Thyroid gland (tissue), 4 donors: ENCODE measurements around the gene ATP6V0A4. TPM values are rescaled to one million over a fixed set of nuclear protein-coding genes. Genes with fewer than 3 reads are reported as not detected.
"Not testable (repeated sequence)": the region's sequence is repeated elsewhere in the genome, so short reads cannot be mapped to it uniquely, and the experiment has no call there.

Experiments
- DNase-seq, 2 donors: peaks; one replicate each; pipeline ENCODE4 v3.0.0-alpha.2; 2019
- H3K27ac ChIP-seq, 3 donors: fragments of 200-600 bp; sonication (generic); 1 replicate in 2 of 3; 2 replicates in 1 of 3; pipeline ENCODE4 v1.5.1; 2016 to 2019; ENCODE audit warnings: mild to moderate bottlenecking in 1 of 3, moderate library complexity in 1 of 3
- H3K27me3 ChIP-seq: fragments of 200-600 bp; sonication (generic); one replicate; pipeline ENCODE4 v1.5.1; 2019
- H3K36me3 ChIP-seq, 2 donors: fragments of 200-600 bp; sonication (generic); one replicate each; pipeline ENCODE4 v1.5.1; 2016 to 2019
- H3K4me1 ChIP-seq, 2 donors: fragments of 200-600 bp; sonication (generic); one replicate each; pipeline ENCODE4 v1.5.1; 2017 to 2019
- H3K4me3 ChIP-seq, 3 donors: fragments of 200-600 bp; sonication (generic); replicated peaks in 1 of 3; 1 replicate in 2 of 3; 2 replicates in 1 of 3; pipeline ENCODE4 v1.5.1; 2016; ENCODE audit warnings: mild to moderate bottlenecking in 1 of 3
- H3K9me3 ChIP-seq: fragments of 200-600 bp; sonication (generic); one replicate; pipeline ENCODE4 v1.5.1; 2017
- POLR2A ChIP-seq, 2 donors: fragments of 450-650 bp; IDR thresholded peaks; one replicate each; pipeline ENCODE4 v1.6.1; 2017; ENCODE audit warnings: antibody characterized with exemption in 2 of 2, mild to moderate bottlenecking in 2 of 2, moderate library complexity in 1 of 2
- WGBS, 2 donors: methylation state at CpG; one replicate each; pipeline ENCODE4 v1.1.5; 2017; 5-methylcytosine and 5-hydroxymethylcytosine counted together
- intact Hi-C: fragments of 100-400 bp; cut with DNase I; formaldehyde crosslinking; loops from one replicate; pipeline ENCODE4 v1.15.1; 2023
- total RNA-seq, 4 donors: library from RNA; depleted of rRNA; stranded (reverse); fragments of >200 nt; gene quantifications; one replicate each; pipeline ENCODE4 v1.2.3, GENCODE V29; 2016
- TF ChIP-seq, protein P1 (sequence below), 6 experiments: fragments of 200-600 bp in 3 of 6; fragments of 450-650 bp in 3 of 6; sonication (generic) in 3 of 6; IDR thresholded peaks; one replicate each; pipeline ENCODE4 v1.5.1; 2016 to 2019; ENCODE audit warnings: antibody characterized with exemption in 6 of 6, mild to moderate bottlenecking in 2 of 6, inconsistent platforms in 1 of 6, moderate library complexity in 1 of 6

Gene ATP6V0A4
- total RNA-seq, 4 donors from 2014 or later, result not detected

DNA sequence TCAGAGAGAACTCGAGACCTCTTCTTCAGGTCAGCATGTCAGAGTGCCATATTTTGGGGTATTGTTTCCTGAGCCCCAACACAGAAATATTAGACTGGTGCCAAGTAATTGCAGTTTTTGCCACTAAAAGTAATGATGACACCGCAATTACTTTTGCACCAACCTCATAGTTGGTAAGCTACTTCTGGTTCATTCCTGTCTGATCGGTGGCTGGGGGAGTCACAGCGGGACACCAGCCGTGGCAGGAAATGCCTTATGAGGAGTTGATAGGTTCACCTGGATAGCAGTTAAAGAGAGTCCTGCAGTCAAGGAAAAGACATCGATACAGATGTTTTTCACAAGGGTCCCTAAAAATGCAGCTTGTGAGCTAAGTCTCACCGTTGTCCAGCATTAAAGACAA lies 23.9 kb upstream of the ATP6V0A4 start:
- intact Hi-C loops, result no loop called here
- no peaks in the 10 kb centered on the region for H3K36me3 ChIP-seq

DNA sequence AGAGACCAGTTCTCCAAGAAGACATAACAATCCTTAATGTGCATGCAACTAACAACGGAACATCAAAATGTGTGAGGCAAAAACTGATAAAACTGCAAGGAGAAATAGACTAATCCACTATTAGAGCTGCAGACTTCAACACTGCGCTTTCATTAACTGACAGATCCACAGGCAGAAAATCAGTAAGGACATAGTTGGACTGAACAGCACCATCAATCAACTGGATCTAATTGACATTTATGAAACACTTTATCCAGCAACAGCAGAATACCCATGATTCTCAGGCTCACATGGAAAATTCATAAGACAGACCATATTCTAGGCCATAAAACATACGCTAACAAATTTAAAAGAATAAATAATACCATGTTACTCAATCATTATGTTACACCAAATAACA lies 21.6 kb upstream of the ATP6V0A4 start:
- intact Hi-C loops, result no loop called here
- no peaks in the 10 kb centered on the region for H3K36me3 ChIP-seq
- H3K27me3 ChIP-seq, result no peaks in the 10 kb centered on the region
- no peaks in the 10 kb centered on the region for H3K4me1 ChIP-seq
- WGBS, 2 donors, result 77 to 78% methylated on average over 3 of the region's 3 CpGs
- no peak for DNase-seq
- H3K9me3 ChIP-seq, result no peaks in the 10 kb centered on the region
- no peak overlapping the region for H3K27ac ChIP-seq
- TF ChIP-seq, protein P1, sequence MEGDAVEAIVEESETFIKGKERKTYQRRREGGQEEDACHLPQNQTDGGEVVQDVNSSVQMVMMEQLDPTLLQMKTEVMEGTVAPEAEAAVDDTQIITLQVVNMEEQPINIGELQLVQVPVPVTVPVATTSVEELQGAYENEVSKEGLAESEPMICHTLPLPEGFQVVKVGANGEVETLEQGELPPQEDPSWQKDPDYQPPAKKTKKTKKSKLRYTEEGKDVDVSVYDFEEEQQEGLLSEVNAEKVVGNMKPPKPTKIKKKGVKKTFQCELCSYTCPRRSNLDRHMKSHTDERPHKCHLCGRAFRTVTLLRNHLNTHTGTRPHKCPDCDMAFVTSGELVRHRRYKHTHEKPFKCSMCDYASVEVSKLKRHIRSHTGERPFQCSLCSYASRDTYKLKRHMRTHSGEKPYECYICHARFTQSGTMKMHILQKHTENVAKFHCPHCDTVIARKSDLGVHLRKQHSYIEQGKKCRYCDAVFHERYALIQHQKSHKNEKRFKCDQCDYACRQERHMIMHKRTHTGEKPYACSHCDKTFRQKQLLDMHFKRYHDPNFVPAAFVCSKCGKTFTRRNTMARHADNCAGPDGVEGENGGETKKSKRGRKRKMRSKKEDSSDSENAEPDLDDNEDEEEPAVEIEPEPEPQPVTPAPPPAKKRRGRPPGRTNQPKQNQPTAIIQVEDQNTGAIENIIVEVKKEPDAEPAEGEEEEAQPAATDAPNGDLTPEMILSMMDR (IDR thresholded peaks at IDR 0.05), result no peak
- no peak for TF ChIP-seq POLR2A (IDR thresholded peaks at IDR 0.05)
- H3K4me3 ChIP-seq, result no peak overlapping the region

More for the DNA sequence above, 23.9 kb upstream of the ATP6V0A4 start:
- 80 to 89% methylated on average over 3 to 7 of the region's 7 CpGs for WGBS, 2 donors
- no peaks in the 10 kb centered on the region for H3K4me1 ChIP-seq
- no peak for DNase-seq
- no peaks in the 10 kb centered on the region for H3K27me3 ChIP-seq
- no peak for TF ChIP-seq POLR2A (IDR thresholded peaks at IDR 0.05)
- TF ChIP-seq, protein P1 (IDR thresholded peaks at IDR 0.05), result no peak
- H3K27ac ChIP-seq, result no peak overlapping the region
- H3K9me3 ChIP-seq, result no peaks in the 10 kb centered on the region
- no peak overlapping the region for H3K4me3 ChIP-seq

DNA sequence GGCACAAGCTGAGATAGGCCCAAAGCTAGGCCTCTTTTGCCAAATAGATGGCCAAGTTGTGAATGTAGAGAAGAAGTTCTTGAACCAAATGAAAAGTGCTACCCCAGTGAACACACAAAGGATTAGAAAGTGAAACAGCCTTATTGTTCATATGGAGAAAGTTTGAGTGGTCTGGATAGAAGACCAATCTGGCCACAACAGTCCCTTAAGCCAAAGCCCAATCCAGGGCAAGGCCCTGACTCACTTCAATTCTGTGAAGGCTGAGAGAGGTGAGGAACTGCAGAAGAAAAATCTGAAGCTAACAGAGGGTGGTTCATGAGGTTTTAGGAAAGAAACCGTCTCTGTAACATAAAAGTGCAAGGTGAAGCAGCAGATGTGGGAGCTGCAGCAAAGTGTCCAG lies 18.7 kb upstream of the ATP6V0A4 start:
- Histone ChIP-seq H3K9me3 (no peaks in the 10 kb centered on the region), H3K4me1 (no peaks in the 10 kb centered on the region), H3K27ac (no peak overlapping the region), H3K36me3 (no peaks in the 10 kb centered on the region), H3K27me3 (no peaks in the 10 kb centered on the region), H3K4me3 (no peak overlapping the region)
- no peak for DNase-seq
- 89 to 97% methylated on average over 1 of the region's 1 CpG for WGBS, 2 donors
- intact Hi-C loops, result no loop called here
- TF ChIP-seq, protein P1 (IDR thresholded peaks at IDR 0.05), result no peak
- TF ChIP-seq POLR2A (IDR thresholded peaks at IDR 0.05), result no peak

DNA sequence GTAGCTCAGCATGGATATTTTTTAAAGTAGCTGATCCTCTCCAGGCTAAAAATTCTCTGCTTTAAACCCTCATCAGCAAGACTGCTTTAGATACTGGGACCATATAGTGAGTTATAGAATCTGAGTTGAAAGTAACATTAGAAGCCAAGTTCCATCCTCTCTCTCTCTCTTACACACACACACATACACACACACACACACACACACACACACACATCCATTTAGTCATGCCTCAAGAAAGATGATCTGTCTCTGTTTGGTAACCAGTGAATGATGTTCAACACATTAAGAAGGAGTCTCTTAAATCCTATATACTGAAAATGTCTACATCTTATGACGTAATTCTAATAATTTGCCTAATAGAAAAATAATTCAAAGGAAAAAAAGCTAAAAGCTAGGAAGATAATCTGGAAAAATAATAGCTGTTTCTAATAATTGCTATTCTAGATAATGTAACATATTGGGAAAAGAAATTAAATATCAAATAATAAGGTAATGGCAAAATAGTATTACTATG lies 16.9 kb upstream of the ATP6V0A4 start:
- Histone ChIP-seq H3K27ac (no peak overlapping the region), H3K4me1 (no peaks in the 10 kb centered on the region), H3K36me3 (no peaks in the 10 kb centered on the region), H3K9me3 (no peaks in the 10 kb centered on the region), H3K27me3 (no peaks in the 10 kb centered on the region), H3K4me3 (no peak overlapping the region)
- WGBS, 2 donors, result 86 to 97% methylated on average over 1 of the region's 1 CpG
- no peak for TF ChIP-seq POLR2A (IDR thresholded peaks at IDR 0.05)
- TF ChIP-seq, protein P1 (IDR thresholded peaks at IDR 0.05), result no peak
- DNase-seq, result no peak
- intact Hi-C loops, result no loop called here

DNA sequence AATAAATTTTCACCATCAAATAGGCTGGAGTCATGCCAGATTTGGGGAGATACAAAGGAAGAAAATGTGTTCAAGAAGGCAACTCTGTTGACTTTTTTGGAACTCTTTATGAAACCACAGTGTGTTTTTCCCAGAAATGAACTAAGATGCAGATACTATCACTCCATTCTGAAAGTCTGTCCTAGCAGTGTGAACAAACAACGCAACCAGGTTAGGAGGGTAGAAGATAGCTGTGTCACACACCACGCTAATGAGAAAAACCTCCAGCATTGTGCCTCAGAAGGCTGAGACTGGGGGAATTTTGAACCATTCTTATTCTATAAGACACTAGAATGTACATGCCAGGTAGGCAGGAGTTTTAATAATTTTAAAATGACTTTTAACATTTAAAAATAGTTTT lies 15.9 kb upstream of the ATP6V0A4 start:
- Histone ChIP-seq H3K36me3 (no peaks in the 10 kb centered on the region), H3K27ac (no peak overlapping the region), H3K4me3 (no peak overlapping the region), H3K4me1 (no peaks in the 10 kb centered on the region), H3K9me3 (no peaks in the 10 kb centered on the region), H3K27me3 (no peaks in the 10 kb centered on the region)
- WGBS, 2 donors, result 80 to 90% methylated on average over 2 of the region's 2 CpGs
- TF ChIP-seq, protein P1 (IDR thresholded peaks at IDR 0.05), result no peak
- no peak for TF ChIP-seq POLR2A (IDR thresholded peaks at IDR 0.05)
- no peak for DNase-seq
- intact Hi-C loops, result no loop called here

DNA sequence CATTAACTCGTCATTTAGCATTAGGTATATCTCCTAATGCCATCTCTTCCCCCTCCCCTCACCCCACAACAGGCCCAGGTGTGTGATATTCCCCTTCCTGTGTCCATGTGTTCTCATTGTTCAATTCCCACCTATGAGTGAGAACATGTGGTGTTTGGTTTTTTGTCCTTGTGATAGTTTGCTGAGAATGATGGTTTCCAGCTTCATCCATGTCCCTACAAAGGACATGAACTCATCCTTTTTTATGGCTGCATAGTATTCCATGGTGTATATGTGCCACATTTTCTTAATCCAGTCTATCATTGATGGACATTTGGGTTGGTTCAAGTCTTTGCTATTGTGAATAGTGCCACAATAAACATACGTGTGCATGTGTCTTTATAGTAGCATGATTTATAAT lies 13.3 kb upstream of the ATP6V0A4 start:
- H3K9me3 ChIP-seq, H3K27me3 ChIP-seq, H3K4me3 ChIP-seq, intact Hi-C loops, H3K4me1 ChIP-seq, DNase-seq, H3K27ac ChIP-seq, H3K36me3 ChIP-seq: not testable (repeated sequence)
- whole genome bisulfite sequencing, 2 donors, result 92 to 94% methylated on average over 2 of the region's 2 CpGs
